Activated T-helper 9 cell treated with anti-CD3 and anti-CD28 coated beads, Interleukin-2, amount 50 U/mL, for 16 hours (primary cell): ENCODE data around the gene NXT1.
"Not testable (repeated sequence)": the region's sequence is repeated elsewhere in the genome, so short reads cannot be mapped to it uniquely, and the experiment has no call there.

ENCODE experiments used
- DNase-seq: peaks from one replicate; pipeline ENCODE4 v3.0.0-alpha.2; 2020; ENCODE audit warnings: low read depth

The NXT1 gene

DNA sequence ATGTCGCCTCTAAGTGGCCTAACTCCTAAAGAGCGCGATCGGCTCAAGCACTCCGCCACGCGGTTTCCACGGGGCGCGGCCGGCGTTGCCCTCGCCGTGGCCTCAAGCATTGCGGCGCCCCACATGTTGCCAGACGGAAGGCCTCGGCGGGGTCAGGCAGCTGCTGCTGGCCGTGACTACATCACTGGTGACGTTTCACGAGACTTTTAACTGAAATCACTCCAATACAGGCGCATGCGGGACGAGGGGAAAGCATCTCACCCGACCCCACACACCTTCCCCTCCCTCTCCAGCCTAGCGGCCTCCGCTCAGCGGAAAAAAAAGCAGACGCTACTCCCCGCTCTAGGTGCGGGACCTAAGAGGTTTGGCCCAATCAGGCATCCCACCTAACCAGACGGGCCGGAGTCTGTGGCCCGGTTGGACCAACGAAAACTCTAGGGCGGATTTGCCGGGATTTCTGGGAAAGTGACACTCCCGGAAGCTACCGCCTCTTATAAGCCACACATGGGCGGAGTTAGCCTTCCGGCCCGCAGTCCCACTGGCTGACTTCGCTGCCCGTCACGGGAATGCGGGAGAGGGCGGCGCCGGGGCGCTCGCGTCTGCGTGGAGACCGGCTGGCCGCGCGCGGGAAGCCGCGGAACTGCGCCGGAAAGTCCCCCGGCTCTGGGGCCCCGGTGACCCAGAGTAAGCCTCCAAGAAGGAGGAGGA is at the start of gene NXT1:
TSS of gene NXT1 (plus strand) at position 596 of the 708 bp plus-strand sequence. CDS start 3,251 bp downstream, outside the sequence.
- peak; percentile 94 for DNase-seq

DNA sequence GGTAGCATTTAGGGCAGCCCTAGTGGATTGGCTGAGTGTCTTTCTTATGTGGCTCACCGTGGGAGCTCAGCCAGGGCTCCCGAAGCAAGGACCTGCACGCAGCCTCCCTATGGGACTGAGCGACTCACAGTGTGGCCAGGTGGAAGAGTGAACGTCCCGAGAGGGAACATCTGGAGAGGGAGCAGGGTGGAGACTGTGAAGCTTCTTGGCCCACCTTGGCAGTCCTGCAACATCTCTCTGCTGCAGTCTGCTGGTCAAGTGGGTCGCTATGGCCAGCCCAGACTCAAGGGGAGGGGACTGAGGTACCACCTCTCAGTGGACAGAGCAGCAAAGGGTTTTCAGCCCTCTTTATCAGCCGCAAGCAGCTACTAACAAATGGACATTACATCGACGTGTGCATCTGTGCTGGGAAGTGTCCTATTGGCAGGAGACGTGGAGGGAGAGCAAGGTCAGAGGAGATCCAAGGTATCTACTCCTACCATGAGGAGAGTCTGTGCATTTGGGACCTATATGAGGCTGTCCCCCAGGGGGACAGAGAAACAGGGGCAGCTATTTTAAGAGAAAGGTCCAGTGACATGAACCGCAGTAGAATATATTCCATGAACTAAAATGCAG is 49.0 kb upstream of the NXT1 start:
- no peak for DNase-seq

DNA sequence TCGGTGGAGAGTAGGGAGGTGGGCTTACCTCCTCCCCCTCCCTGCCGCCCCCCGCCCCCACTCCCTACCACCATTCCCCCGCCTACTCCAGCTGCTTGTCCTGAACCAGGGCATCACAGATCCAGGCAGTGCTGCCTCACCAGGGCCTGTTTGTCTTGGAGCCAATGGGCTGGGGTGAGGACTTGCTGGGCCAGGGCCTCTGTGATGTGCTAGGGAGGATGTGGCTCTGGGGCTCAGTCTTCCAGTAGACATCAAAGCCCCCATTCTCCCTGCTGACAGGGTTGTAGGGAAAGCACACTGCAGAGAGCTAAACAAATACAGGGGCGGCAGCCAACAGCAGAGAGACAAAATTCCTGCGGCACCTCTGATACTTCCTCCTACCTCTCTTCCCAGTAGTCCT is 48.2 kb upstream of the NXT1 start:
- DNase-seq, result no peak

DNA sequence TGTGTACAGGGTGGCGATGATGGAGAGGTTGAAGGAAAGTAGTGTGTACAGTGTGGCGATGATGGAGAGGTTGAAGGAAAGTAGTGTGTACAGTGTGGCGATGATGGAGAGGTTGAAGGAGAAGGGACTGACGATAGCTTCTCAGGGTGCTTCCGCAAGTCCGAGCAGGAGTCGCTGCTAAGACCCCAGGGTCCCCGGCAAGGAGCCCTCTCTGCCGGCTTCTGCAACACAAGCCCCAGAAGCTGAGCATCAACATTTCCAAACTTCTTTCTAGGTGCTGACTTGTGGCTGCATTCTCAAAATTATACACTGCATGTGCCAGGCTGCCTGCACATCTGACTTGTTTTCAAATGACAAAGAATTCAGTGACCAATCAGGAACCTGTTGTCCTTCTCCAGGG is 47.8 kb upstream of the NXT1 start:
- DNase-seq, result no peak

DNA sequence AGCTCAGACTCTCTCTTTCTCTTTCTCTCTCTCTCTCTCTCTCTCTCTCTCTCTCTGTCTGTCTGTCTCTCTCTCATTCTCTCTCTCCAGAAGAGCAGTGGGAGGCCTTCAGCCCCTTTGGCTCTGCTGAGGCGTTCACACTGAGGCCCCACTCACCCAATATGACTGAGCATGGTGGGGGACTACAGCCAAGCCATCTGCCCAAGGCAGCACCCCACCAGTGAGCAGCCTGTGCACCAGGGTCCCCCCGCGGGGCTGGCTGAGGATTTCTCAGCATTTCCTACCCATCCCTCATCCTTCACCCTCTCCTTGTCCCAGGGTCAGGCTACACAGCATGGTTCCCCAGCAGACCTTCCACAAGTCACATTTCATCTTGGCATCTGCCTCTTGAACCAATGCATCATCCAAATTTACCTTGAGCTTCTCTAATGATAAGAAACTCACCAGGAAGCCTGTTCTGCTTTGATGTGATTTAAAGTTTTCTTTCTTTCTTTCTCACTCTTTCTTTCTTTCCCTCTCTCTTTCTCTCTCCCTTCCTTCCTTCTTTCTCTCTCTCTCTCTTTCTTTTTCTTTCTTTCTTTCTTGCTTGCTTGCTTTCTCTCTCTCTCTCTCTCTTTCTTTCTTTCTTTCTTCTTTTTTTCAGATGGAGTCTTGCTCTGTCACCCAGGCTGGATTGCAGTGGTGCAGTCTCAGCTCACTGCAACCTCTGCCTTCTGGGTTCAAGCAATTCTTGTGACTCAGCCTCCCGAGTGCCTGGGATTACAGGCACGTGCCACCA is 47.1 kb upstream of the NXT1 start:
- DNase-seq, result no peak

DNA sequence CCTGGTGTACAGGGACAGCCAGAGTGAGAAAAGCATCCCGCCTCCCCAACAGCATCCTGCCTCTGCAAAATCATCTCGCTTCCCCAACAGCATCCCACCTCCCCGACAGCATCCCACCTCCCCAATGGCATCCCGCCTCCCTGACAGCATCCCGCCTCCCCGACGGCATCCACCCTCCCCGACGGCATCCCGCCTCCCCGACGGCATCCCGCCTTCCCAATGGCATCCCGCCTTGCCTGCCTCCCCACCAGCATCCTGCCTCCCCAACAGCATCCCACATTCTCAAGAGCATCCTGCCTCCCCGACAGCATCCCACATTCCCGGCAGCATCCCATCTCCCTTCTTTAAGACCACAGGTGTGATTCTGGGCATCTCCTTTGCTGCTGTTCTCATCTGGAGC is 46.0 kb upstream of the NXT1 start:
- DNase-seq, result no peak

GRCh38 chr20:23305098-23305497 is 45.5 kb upstream of the NXT1 start:
- DNase-seq, result no peak

DNA sequence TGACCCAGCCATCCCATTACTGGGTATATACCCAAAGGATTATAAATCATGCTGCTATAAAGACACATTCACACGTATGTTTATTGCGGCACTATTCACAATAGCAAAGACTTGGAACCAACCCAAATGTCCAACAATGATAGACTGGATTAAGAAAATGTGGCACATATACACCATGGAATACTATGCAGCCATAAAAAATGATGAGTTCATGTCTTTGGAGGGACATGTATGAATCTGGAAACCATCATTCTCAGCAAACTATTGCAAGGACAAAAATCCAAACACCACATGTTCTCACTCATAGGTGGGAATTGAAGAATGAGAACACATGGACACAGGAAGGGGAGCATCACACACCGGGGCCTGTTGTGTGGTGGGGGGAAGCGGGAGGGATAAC is 43.2 kb upstream of the NXT1 start:
- not testable (repeated sequence) for DNase-seq

DNA sequence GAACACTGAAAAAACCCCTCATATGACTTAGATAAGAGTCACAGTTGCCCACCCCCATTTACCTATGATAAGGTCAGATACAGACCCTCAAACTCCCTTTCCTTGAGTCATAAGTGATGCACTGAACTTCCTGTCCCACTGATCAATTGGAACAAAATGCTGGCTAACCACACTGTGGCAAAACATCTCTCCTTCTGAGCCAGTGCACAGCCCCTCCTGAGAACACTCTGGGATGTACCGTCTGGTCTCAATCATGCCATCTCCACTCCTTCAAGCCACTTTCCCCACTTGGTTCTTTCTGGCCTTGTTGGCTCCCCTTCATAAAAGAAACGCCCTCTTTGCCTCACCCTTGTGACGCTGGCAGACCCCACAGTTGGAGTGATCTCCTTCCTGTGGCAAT is 42.6 kb upstream of the NXT1 start:
- DNase-seq, result no peak

DNA sequence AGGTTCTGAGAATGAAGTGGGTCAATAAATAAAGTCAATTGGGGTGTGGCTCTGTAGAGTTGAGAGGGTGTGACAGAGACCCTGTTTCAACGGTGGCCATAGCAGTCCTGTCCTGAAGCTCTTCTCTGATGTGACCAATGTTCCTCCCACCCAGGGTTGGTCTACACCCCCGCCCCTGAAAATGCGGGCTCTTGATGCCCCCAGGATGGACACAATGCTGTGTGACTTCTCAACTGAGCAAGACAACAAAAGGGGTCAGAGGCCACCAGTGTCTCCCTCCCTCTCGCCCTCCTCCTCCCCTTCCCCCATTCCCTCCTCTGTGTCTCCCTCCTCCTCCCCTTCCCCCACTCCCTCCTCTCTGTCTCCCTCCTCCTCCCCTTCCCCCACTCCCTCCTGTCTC is 41.7 kb upstream of the NXT1 start:
- DNase-seq, result no peak

DNA sequence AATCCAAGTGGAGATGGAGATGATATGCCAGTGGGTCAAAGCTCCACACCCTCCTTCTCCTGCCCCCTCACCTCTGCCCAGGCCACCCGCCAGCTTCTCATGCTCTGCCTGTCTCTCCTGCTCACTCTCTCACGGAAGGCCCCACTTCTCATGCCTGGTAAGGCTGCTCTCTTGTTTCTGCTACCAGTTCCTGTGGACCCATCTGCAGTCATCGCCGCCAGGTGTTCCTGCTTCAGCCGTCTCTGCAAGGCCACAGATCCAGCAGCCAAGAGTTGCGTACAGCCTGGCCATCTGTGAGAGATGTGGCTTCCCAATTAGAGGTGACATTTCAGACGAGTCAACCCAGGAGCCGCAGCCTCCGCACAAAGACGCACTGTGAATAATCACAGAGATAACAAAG is 40.8 kb upstream of the NXT1 start:
- DNase-seq, result no peak

- DNase-seq, result no peak
Measured at GRCh38 chr20:23311947-23312506, 38.6 kb upstream of the NXT1 start.

DNA sequence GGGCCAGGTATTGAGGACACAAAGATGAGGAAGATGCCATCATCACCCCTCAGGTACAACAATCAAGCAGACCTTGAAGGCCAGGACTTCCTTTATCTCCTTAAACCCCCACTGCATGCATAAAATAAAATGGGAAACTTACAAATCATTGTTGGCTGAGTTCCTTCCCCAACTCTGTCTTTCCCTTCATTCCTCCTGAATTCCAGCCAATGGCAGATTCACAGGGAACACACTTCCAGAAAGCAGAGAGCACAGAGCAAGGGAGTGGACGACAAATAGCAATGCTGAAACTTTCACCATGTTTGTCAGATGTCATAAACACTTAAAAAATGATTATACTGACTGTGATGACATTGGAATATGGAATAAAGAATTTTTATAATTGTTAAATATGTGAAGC is 37.3 kb upstream of the NXT1 start:
- no peak for DNase-seq

GRCh38 chr20:23314699-23315098 is 35.9 kb upstream of the NXT1 start:
- DNase-seq, result no peak

- DNase-seq, result no peak
Measured at GRCh38 chr20:23315099-23315498, 35.5 kb upstream of the NXT1 start.

GRCh38 chr20:23316626-23317025 is 34.0 kb upstream of the NXT1 start:
- no peak for DNase-seq

GRCh38 chr20:23317081-23317480 is 33.5 kb upstream of the NXT1 start:
- DNase-seq, result no peak

DNA sequence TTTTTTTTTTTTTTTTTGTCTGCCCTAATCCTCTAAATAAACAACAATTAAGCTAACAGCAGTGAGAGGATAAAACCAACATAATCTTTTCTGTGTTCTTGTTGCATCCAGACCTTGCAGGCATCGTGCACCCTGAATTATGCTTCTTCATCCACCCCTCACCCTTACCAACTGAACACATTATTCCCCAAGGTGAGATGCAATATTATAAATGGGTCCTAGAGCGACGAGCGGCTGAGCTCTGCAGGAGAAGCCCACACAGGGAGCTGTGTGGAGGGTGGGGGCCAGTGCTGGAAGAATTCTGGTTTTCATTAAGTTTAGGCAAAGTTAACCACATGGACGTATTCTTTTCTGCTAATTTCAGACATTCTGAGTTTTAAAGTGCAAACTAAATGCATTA is 32.2 kb upstream of the NXT1 start:
- DNase-seq, result no peak

DNA sequence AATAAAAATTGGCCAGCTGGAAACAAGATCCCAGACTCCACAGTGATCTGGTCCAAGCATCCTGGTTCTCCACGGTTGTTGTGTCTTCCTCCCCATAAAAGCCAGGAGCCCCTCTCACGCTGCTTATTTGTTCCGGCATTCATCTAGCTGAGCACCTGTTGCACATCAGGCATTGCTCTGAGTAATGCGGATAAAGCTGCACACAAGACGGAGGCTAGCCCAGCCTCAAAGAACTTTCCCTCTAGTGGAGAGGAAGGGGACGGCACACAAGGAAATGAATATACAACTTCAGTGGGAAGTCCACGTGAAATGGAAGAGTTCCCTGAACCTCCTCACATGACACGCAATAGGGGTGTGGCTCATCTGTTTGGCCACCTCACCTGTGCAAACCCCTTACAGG is 30.3 kb upstream of the NXT1 start:
- no peak for DNase-seq

GRCh38 chr20:23325107-23325506 is 25.5 kb upstream of the NXT1 start:
- no peak for DNase-seq

DNA sequence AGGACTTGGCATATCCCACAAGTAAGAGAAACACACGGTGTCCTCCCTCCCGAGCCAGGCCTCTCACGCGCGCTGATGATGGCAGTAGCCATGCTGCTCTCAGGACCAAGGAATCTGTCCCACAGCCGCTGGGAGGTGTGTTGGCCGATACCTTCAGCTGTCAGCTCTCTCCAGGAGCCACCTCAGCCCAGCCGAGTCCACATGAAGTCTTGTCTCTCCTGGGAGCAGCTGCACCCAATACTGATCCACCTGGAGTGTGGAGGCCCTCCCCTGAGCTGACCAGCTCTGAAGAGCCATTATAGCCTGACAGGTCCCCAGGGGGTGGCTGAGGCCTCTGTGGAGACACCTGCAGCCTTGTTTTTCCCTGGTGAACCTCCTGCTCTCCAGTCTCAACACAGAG is 23.8 kb upstream of the NXT1 start:
- no peak for DNase-seq

GRCh38 chr20:23327617-23328333 is 22.8 kb upstream of the NXT1 start:
- DNase-seq, result no peak
